ENCODE results near the gene PPM1L. TPM values are rescaled to one million over a fixed set of nuclear protein-coding genes. Genes with fewer than 3 reads are reported as not detected.
A peak's percentile ranks its signal among the peaks of the same experiment; 100 is the strongest.

PPM1L gene
- total RNA-seq, 1 donor from 2014 or later, result 8.5 TPM

DNA sequence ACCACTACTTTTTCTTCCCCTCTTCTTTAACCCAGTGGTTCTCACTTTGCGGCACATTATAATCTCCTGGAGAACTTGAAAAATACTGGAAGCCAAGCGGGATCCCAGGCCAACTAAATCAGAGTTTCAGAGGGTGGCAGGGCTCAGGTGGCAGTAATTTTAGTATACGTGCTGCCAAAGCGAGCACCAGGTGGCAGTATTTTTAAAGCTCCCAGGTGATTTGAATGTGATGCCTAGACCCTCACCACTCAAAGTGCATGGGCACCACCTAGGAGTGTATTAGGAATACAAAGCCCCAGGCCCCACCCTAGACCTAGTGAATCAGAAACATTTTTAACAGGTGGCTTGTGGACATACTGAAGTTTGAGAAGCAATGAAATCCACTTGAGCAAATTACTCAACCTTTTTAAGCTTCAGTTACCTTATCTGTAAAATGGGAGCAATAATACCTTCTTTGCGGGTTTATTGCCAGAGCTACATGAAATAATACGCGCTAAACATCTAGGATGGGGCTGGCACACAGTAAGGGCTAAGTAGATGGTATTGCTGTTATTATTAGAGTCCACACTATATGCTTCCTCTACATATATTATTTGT is 340.8 kb downstream of the PPM1L start:
- TF ChIP-seq, protein P1, sequence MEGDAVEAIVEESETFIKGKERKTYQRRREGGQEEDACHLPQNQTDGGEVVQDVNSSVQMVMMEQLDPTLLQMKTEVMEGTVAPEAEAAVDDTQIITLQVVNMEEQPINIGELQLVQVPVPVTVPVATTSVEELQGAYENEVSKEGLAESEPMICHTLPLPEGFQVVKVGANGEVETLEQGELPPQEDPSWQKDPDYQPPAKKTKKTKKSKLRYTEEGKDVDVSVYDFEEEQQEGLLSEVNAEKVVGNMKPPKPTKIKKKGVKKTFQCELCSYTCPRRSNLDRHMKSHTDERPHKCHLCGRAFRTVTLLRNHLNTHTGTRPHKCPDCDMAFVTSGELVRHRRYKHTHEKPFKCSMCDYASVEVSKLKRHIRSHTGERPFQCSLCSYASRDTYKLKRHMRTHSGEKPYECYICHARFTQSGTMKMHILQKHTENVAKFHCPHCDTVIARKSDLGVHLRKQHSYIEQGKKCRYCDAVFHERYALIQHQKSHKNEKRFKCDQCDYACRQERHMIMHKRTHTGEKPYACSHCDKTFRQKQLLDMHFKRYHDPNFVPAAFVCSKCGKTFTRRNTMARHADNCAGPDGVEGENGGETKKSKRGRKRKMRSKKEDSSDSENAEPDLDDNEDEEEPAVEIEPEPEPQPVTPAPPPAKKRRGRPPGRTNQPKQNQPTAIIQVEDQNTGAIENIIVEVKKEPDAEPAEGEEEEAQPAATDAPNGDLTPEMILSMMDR (IDR thresholded peaks at IDR 0.05), result peak; percentile 69
- Mint-ChIP-seq H3K9me3 (ENCODE audit: low read depth) (no peaks in the 10 kb centered on the region), H3K27me3 (ENCODE audit: low read depth) (no peaks in the 10 kb centered on the region), H3K27ac (ENCODE audit: unreplicated experiment) (no peak overlapping the region), H3K4me1 (ENCODE audit: low read depth) (no peaks in the 10 kb centered on the region), H3K4me3 (ENCODE audit: unreplicated experiment) (no peak overlapping the region), H3K36me3 (ENCODE audit: low read depth) (peaks cover 11% of the 10 kb centered on the region)
- no peak for DNase-seq (ENCODE audit: low spot score)

DNA sequence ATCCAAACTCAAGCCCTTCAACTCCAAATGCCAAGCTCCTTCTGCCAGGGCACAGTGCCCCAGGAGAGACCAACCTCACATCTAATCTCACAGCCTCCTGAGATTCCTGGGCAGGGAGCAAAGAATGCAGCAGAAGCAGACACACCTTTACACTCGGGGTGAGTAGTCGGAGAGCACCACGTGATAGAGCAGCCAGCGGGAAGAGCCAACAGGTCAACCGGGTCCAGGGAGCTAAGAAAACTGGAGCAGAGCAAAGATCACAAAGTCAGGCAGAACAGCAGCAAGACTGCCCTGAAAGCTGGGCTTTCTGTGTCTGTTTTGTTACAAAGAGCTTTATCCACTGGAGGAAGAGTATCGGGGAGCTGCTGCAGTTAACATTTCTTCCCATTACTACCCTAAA is 345.0 kb downstream of the PPM1L start:
- Mint-ChIP-seq H3K4me3 (ENCODE audit: unreplicated experiment) (no peak overlapping the region), H3K4me1 (ENCODE audit: low read depth) (peaks cover 11% of the 10 kb centered on the region), H3K36me3 (ENCODE audit: low read depth) (peaks cover 12% of the 10 kb centered on the region), H3K27ac (ENCODE audit: unreplicated experiment) (no peak overlapping the region), H3K27me3 (ENCODE audit: low read depth) (no peaks in the 10 kb centered on the region), H3K9me3 (ENCODE audit: low read depth) (no peaks in the 10 kb centered on the region)
- no peak for DNase-seq (ENCODE audit: low spot score)
- TF ChIP-seq, protein P1 (IDR thresholded peaks at IDR 0.05), result no peak

DNA sequence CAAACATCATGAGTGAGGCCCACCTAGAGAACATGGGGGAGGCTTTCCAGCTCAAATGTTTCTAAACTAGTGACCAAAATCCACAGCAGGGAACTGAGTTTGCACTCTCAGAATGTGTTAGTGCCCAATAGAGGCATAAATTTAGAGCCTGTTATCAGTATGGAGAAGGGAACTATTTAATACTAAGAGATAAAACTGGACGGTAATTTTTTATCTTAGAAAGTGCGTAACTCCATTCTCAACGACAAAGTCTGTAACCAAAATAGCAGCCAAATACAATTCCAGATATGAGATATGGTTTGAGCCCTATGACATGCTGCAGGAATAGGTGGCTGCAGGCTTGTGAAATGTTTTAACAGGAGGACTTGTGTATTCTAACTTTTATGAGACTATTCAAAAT is 345.6 kb downstream of the PPM1L start:
- Mint-ChIP-seq H3K27me3 (ENCODE audit: low read depth) (no peaks in the 10 kb centered on the region), H3K27ac (ENCODE audit: unreplicated experiment) (no peak overlapping the region), H3K4me3 (ENCODE audit: unreplicated experiment) (no peak overlapping the region), H3K9me3 (ENCODE audit: low read depth) (no peaks in the 10 kb centered on the region), H3K4me1 (ENCODE audit: low read depth) (peaks cover 11% of the 10 kb centered on the region), H3K36me3 (ENCODE audit: low read depth) (peaks cover 12% of the 10 kb centered on the region)
- DNase-seq (ENCODE audit: low spot score), result no peak
- TF ChIP-seq, protein P1 (IDR thresholded peaks at IDR 0.05), result no peak

DNA sequence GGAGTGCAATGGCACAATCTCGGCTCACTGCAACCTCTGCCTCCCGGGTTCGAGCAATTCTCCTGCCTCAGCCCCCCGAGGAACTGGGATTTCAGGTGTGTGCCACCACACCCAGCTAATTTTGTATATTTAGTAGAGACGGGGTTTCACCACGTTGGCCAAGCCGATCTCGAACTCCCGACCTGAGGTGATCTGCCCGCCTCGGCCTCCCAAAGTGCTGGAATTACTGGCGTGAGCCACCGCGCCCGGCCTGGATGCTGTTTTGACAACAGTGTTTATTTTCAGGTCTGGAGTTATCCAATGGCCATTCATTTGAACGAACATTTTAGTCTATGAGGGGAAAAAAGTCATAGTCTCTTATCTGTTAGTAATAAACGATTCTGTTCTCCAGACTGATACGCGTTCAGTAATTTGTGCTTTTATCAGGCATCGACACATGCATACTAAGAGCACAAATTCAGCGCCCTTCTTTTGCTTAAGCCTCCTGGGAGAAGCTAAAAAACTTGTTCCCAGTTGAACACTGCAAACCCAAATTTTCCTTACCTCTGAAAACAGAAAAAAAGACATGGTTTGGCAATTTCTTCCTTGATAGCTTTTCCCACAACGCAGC is 347.9 kb downstream of the PPM1L start:
- peak overlapping the region; percentile 84 for H3K4me3 Mint-ChIP-seq (ENCODE audit: unreplicated experiment)
- peaks cover 14% of the 10 kb centered on the region for H3K36me3 Mint-ChIP-seq (ENCODE audit: low read depth)
- TF ChIP-seq, protein P1 (IDR thresholded peaks at IDR 0.05), result no peak
- no peaks in the 10 kb centered on the region for H3K27me3 Mint-ChIP-seq (ENCODE audit: low read depth)
- no peaks in the 10 kb centered on the region for H3K9me3 Mint-ChIP-seq (ENCODE audit: low read depth)
- peak overlapping the region; percentile 76 for H3K27ac Mint-ChIP-seq (ENCODE audit: unreplicated experiment)
- DNase-seq (ENCODE audit: low spot score), result no peak
- peaks cover 11% of the 10 kb centered on the region for H3K4me1 Mint-ChIP-seq (ENCODE audit: low read depth)

DNA sequence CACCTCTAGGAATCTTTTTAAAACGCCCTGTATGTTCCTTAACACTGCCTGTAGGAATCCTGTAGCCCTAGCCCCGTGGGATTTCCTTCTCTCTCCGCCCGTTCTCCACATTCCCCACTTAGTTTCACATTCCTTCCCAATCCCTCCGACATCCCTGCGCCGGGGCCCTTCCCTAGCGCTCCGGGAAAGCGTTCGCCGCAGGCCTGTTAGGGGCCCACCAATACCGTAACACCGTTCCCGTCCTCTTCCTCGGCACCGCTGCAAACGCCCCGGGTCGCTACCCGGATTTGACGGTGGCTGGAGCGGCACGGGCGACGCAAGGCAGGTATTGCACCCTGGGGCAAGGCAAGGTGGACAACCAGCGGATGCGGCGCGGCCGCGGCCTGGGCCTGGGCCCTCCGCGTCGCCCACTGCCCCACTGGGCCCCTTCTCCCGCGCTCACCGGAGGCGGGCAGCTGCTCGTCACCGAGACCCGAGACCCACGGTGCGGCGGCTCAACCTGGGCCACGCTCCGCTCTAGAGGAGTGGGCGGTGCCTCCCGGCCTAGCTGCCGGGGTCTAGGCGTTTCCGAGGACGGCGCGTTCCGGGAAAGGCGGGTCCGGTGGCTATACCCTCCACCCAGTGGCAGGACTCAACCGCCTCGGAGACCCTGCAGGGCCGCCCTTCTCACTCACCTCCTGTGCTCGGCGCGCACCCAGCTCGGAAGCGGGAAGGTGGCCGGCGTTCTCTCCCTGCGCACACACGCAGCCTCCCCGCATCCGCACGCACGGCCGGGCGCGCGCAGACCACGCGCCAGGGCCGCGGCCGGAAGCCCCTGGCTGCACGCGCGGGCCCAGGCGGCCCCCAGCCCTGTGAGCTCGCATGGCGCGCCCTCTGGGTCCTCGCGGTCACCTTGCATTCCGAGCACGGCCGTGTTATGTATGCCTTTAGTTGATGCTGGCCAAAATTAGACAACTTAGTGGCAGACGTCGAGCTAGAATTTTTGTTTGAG is 348.8 kb downstream of the PPM1L start, which contains the start of gene B3GALNT1:
Gene B3GALNT1 (minus strand): TSS at position 789 of the 991 bp plus-strand sequence. CDS start 18,595 bp downstream, outside the sequence.
- Mint-ChIP-seq H3K27me3 (ENCODE audit: low read depth) (no peaks in the 10 kb centered on the region), H3K4me3 (ENCODE audit: unreplicated experiment) (peak within 1 kb of the TSS; percentile 84), H3K36me3 (ENCODE audit: low read depth) (peaks cover 12% of the 10 kb centered on the region), H3K4me1 (ENCODE audit: low read depth) (peaks cover 11% of the 10 kb centered on the region), H3K9me3 (ENCODE audit: low read depth) (no peaks in the 10 kb centered on the region), H3K27ac (ENCODE audit: unreplicated experiment) (peak within 1 kb of the TSS; percentile 76)
- peak; percentile 86 for DNase-seq (ENCODE audit: low spot score)
- TF ChIP-seq, protein P1 (IDR thresholded peaks at IDR 0.05), result peak; percentile 31
